NCI-H2227 (cell line): ENCODE measurements around the gene ARID5B.

Source experiments
- DNase-seq: peaks from one replicate; lab custom pipeline; 2025; ENCODE audit not compliant: unreplicated experiment; lab: John Stamatoyannopoulos, UW

Gene ARID5B

DNA sequence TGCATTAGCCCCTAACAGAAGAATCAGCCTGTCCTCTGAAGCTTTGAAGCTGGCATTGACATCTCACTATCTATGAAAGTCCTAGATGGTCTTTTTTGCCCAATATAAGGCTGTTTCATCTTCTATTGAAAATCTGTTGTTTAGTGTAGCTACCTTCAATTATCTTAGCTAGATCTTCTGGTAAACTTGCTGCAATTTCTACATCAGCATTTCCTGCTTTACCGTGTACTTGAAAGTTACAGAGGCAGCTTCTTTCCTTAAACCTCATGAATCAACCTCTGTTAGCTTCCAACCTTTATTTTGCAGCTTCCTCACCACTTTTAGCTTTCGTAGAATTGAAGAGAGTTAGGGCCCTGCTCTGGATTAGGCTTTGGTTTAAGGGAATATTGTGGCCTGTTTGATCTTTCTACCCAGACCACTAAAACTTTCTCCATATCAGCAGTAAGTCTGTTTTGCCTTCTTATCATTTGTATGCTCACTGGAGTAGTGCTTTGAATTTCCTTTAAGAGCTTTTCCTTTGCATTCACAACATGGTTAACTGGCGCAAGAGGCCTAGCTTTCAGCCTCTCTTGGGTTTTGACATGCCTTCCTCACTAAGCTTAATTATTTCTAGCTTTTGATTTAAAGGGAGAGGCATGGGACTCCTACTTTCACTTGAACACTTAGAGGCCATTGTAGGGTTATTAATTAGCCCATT lies 32.5 kb downstream of the ARID5B start:
- DNase-seq: no peak

DNA sequence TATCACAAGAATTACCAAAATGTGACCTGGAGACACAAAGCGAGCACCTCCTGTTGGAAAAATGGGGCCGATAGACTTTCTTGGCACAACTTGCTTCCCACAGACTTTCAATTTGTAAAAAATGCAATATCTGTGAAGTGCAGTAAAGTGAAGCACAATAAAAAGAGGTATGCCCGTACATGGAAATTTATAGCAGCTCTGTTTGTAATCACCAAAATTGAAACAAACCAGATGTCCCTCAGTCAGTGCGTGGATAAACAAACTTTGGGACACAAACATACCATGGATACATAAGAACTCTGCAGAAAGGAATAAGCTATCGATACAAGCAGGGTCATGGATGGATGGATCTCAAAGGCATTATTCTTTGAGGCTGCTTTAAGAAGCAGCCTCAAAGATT lies 33.6 kb downstream of the ARID5B start:
- DNase-seq: no peak

DNA sequence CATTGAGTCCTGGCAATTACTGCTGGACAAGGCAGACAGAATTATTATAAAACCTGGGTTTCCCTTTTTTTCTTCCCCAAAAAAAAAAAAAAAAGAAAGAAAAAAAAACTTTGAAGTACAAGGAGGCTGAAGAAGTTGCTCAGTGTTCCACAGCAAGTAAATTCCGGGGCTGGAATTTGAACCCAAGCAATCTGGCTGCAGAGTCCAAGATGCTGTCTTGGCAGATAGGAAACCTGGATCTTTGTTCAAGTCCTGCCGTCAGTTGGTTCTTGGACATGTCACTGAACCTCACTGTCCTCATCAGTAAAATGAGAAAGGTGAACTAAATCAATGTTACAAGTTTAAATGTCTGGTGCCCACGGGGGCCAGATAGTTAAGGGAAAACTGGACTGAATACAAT lies 35.3 kb downstream of the ARID5B start:
- no peak for DNase-seq

DNA sequence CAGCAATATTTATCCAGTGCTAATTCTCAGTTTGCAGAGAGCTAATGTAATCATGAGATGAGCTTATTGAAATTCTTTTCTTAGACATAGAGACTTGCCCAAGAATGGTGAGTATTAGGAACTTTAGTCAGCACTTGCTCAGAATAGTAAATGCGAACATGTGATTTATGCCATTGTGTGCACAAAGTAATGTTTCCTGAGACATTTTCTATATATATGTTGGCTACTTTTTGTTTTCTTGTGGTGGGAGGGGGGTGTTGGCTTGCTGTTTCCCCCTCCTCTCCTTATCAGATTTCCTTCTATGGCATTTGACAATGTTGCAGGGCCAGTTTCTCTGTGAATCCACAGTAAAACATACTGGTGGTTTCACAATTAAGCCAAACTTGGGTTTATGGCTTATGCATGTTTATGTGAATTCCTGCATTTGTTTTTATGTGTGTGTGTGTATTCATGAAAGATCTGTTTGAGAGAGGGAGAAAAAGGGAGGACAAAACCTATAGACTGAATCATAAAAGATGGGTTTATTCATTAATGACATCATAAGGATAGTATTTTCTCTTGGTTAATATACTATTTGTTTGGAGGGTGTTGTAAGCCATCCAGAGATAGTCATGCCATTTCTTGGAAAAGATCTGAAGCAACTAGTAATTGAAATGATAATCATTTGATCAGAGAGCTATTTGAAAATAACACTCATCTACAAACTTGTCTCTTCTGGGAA lies 36.3 kb downstream of the ARID5B start:
- no peak for DNase-seq

DNA sequence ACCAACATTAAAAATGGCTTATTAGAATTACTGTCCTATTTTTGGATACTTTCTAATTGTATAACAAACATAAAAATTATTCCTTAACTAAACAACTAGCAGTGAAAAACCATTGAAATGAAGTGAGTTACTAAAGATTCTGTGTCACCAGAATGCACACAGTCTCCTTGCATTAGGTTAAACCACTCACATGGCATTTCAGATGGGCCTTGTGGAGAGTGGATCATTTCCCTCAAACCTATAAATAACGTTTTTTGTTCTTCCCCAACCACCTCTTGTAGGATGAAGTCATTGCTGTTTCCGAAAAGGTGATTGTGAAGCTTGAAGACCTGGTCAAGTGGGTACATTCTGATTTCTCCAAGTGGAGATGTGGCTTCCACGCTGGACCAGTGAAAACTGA lies 38.4 kb downstream of the ARID5B start:
- DNase-seq: no peak

DNA sequence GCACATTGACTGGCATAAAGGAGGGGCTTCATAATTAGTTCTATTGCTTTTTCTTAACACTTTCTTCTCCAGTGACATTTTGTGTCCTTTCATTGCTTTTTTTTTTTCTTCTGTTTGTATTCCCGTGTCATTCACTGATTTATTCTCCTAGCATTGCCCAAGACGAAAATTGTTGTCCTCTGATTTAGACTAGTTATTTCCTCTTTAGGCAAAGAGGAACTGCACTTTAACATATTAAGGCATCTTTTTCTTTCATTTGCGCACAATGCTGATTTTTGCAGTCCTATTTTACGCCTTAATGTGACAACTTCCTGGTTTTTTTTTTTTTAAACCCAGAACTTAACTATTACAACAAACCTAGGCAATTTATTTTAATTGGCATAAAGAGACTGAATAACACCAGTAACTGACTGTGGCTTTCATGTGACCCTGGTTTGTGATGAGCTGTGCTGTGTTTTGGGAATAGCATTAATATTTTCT lies 39.7 kb downstream of the ARID5B start:
- no peak for DNase-seq

DNA sequence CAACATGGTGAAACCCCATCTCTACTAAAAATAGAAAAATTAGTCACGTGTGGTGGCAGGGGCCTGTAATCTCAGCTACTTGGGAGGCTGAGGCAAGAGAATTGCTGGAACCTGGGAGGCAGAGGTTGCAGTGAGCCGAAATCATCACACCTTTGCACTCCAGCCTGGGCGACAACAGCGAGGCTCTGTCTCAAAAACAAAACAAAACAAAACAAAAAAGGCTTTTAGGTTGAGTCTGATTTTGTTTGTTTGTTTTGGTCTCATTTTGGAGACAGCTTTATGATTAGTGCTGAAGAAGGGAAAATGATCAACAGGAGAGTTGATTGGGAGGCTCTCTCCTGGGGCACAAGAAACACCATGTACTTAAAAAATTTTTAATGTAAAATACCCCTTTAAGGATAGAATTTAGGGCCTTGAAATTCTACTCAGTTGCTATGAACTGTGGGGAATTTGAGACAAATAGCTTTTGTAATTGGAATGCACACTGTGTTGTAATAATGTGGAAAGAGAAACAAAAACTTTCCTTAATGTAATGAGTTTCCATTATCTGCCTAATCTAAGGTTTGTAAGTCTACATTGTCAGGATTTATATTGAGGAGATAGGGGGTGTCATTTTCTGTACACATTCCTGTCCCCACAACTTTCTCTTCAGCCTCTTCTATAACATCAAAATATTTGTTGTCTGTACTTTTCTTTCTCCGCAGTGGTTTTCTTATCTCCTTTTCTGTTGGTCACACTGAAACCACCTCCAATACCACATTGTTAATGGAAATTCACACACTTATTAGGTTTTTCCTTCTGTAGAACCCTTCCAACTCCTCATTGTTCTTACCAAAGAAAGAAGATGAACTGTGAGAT lies 41.3 kb downstream of the ARID5B start:
- DNase-seq: no peak

DNA sequence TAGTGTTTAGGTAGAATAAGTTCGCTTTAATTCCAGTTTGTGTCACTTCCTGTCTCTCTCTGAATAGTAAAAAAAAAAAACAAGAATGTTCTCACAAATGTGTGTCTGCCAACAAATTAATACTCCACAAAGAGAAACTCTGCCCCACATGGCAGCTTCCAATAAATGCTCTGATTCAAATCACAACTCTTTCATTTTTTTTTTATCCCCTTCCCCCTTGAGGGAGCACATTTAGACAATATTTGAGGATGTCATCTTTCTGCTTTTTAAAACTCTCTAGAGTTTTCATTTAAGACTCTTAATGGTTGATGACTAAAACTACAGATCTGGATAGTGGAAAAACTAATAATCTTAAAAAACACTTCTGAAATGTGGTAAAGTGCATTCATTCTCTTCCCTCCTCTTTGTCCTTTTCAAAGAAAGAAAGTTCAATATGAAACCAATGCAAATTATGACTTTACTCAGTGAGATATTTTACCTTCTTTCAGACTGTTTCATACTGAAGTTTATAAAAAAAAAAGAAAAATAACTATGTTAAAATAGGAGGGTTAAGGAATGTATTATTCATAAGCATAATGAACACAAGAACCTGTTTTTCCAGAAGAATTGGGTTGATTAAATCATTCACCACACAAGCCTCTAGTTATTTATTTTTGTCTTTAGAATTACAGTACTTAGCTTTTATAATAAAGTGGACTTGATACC lies 42.3 kb downstream of the ARID5B start:
- no peak for DNase-seq

DNA sequence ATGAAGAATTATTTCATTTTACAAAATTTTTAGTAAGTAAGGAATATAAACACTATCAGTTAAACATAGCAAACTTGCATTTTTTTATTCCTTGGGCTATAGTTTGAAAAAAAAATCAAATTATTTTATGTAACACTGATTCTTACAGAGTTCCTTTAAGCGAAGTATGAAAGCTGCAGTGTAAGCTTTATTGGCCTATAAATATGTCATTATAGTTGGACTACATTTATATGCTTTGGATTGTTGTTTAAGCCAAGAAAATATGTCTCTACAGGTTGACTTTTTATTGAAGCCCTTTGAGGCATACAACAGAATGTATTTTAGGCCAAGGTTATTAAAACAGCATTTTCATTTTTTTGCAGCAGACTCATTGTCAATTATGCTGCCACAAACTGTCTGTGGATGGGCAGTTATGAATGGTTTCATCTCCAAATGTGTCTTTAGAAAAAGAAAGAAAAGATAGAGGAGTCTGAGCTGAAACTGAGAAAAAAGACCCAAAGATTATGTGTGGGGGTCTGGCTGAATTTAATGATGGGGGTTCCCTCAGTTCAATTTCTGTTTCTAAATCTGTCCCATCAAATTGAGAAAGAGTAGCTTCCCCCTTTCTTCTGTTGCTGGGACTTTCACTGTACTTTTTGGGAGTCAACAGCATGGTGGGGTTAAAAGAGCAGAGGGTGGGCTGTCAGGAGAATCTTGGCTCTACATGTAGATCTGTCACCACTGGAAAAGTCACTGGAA lies 43.1 kb downstream of the ARID5B start:
- DNase-seq: no peak

DNA sequence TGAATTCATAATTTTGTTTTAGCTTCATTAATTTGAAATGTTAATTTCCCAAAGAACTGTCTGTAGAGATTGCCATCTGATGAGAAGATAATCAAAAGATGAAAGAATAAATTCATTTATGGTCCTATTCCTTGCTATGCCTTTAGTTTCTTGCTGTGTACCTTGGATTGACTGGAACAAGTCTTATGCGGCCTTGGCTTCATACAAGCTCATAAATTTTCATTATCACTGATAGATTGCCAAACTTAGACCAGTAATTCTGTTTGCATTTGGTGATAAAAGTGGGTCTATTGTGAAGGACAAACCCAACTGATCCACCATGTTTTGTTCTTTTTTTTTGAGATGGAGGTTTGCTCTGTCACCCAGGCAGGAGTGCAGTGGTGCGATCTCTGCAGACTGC lies 48.2 kb downstream of the ARID5B start:
- DNase-seq: no peak

DNA sequence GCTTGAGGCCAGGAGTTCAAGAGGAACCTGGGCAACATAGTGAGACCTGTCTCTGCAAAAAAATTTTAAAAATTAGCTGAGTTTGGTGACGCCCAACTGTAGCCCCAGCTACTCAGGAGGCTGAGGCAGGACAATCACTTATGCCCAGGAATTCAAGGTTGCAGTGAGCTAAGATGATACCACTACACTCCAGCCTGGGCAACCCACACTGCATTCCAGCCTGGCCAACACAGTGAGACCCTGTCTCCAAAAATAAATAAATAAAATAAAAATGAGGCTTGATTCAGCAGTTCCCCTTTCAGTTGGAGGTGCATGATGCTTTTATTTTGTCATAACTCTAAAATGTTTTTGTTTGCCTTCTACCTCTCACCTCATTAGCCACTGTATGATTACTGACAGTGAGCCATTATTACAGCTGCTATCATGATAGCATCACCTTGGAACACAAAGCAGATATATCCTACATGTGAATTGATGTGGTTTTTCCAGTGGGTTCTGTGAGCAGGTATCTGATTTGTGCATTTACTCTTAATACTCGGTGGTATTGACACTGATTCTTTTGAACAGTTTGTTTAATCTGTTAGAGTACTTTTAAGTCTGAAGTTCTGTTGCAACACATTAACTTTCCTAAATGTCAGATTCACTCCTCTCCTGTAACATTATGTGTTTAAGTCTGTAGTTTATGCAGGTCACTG lies 49.1 kb downstream of the ARID5B start:
- no peak for DNase-seq

DNA sequence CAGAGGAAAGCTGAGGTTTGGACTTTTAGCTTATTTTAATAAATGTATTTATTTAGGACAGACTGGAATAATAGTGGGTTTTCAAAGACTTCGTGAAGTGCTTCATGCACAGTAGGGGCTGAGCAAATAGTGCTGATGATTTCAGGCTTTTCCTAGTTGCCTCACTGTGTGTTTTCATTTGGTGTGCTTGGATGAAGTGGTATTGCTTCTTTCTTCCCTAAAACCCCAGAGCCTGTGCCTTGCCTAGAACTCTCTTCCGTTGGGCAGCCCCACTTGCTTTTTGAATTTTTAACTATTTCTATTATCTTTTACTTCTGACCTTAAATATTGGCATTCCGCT lies 49.6 kb downstream of the ARID5B start:
- DNase-seq: no peak

DNA sequence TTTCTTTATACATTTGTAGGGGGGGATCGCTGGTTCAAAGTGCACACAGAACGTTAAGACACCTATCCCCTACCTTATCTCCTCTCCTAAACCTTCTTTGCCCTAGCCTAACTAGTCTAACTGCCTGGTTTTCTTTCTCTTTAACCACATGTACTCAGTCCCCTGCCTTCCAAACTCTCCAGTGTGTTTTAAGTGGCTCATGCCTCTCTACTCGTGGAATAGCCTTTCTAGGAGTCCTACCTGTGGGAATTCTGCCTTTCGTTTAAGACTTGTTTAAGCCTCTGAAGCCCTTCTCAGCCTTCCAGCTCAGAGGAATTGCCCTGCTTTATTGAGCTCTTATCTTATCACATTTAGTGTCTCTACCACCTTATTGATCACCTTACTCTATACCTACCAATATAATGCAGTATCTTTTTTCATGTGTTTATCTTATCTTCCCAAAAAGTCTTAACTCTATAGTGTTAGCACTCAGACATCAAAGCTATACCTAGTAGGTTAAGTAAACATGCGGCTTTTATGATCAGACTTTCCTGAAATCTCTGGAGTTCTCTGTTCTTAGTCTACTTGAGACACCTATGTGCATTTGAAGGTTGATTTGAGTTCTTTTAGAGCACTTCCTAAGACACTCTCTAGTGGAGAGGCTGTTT lies 50.7 kb downstream of the ARID5B start:
- DNase-seq: no peak

DNA sequence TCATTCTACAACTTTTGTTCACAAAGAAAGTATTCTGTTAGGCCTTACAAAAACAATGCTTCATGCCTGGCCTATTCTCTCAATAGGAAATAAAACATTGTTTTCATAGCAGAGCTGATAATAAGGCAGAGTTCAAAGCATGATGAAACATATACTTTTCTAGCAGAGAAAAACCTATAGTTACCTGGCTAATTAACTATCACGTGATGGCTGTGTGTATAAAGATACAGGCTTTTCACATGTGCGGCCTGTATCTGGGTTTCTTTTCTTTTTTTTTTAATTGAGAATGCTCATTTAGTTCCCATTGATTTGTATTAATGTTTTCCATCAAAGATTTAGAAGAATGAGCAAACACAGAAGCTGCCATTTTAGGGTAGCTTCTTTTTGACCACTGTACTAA lies 51.7 kb downstream of the ARID5B start:
- peak; percentile 15 for DNase-seq

DNA sequence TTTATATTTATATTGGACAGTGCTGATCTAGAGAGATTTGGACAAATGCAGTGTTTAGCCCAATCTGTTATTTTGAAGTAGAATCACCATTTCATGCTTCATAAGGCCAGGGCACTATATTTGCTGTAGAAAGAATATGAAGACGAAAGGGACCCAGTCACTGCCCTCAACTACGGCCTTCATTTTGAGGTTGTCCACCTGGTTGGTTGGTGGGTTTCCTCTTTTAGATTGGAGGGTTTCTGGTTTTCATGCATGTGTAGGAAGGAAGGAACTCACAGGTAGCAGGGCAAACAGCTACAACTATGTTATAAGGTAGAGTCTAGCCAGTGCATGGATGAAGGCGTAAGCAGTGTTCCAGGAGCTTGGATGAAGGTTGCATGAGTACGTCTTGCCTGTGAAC lies 56.3 kb downstream of the ARID5B start:
- DNase-seq: no peak

DNA sequence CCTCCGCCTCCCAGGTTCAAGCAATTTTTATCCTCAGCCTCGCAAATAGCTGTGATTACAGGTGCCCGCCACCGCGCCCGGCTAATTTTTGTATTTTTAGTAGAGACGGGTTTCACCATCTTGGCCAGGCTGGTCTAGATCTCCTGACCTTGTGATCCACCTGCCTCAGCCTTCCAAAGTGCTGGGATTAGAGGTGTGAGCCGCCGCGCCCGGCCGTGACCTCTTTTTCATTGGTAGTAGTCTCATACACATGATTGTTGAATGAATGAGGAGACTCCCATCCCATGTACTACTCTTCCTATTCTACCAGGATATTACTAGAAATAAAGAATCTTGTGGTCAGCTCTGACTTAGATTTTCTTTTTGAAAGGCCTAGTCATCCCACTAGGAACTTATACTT lies 56.8 kb downstream of the ARID5B start:
- no peak for DNase-seq

DNA sequence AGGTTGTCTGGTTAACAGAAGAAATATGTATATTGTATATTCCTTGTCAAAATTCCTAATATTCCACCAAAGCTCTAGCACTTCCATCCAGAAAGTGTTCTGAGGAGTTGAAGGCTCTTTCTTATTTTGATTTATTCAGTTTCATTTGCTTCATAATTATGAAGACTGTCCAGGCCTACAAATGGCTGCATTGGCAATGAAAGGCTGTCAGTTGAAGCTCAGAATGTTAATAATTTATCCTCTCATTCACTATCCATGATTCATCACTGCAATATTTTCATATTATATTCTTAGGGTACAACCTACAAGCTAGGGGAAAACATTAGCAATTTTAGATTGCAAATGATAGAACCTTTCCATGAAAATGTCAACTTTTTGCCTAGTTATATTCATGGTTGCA lies 57.3 kb downstream of the ARID5B start:
- DNase-seq: no peak

DNA sequence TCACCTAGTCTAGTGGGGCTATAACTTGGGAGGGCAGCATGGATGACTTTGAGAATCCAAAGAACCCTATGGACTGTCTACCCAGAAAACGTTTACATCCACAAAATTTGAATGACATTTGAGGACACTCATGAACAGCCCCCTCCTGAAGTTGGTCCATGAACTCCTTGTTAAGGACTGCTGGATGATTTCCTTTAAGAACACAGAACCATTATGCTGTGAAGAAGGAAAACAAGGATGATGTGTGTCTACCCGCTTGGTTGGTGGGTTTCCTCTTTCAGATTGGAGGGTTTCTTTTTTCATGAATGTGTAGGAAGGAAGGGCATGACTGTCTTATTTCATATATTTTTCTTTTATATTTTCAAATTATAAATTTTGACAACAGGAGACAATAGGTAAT lies 58.3 kb downstream of the ARID5B start:
- no peak for DNase-seq

DNA sequence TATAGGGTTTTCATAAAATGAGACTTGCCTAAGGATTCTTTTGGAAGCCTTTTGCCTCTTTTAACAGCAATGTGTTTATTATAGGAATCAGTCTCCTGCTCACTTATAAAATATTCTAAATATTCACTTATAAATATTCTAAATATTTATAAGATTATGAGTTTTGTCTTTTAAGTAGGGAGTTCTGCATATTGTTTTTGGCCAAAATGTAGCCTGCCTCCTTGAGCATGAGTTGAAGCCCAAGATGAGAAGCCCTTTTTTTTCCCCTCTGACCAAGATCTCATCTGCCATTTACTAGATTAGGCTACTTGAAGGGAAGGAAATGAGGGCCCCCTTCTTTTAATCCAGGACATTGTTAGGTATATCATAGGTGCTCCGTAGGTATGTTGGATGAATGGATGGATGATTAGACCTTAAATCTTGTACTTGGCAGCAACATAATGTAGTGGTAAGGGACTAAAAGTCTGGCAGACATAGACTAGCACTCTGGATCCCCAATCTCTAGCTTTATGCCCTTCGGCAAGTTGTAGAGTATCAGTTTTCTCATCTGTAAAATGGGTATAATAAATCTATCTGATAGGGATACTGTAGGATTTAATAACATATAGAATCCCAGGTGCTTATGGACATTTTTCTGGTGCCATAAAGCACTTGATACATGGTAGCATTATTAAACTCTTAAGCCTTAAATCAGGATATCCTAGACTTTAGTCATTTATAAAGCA lies 59.1 kb downstream of the ARID5B start:
- DNase-seq: no peak
